ENCODE measurements around the gene ST3GAL6. TPM values are rescaled to one million over a fixed set of nuclear protein-coding genes. Genes with fewer than 3 reads are reported as not detected.

ST3GAL6 gene
- total RNA-seq, 1 donor from 2014 or later: 46.8 TPM

- H3K36me3 Mint-ChIP-seq (ENCODE audit: insufficient read depth): peaks cover 10% of the 10 kb centered on the region
- DNase-seq (ENCODE audit: low spot score, unreplicated experiment): no peak
- no peak overlapping the region for H3K4me3 Mint-ChIP-seq (ENCODE audit: low read depth)
- H3K27ac Mint-ChIP-seq: peak overlapping the region; percentile 64
- peaks cover 32% of the 10 kb centered on the region for H3K4me1 Mint-ChIP-seq (ENCODE audit: low read depth)
- H3K27me3 Mint-ChIP-seq: no peaks in the 10 kb centered on the region
- no peak for TF ChIP-seq CTCF (IDR thresholded peaks at IDR 0.05; ENCODE audit: unreplicated experiment)
- H3K9me3 Mint-ChIP-seq (ENCODE audit: low read depth): no peaks in the 10 kb centered on the region
These were observed 7.3 kb downstream of the ST3GAL6 start for GRCh38 chr3:98770261-98771039.

GRCh38 chr3:98772022-98772421 is 8.9 kb downstream of the ST3GAL6 start:
- Mint-ChIP-seq H3K4me3 (ENCODE audit: low read depth) (no peak overlapping the region), H3K27ac (no peak overlapping the region), H3K36me3 (ENCODE audit: insufficient read depth) (peaks cover 11% of the 10 kb centered on the region), H3K9me3 (ENCODE audit: low read depth) (no peaks in the 10 kb centered on the region), H3K27me3 (no peaks in the 10 kb centered on the region), H3K4me1 (ENCODE audit: low read depth) (peaks cover 40% of the 10 kb centered on the region)
- DNase-seq (ENCODE audit: low spot score, unreplicated experiment): no peak
- no peak for TF ChIP-seq CTCF (IDR thresholded peaks at IDR 0.05; ENCODE audit: unreplicated experiment)

DNA sequence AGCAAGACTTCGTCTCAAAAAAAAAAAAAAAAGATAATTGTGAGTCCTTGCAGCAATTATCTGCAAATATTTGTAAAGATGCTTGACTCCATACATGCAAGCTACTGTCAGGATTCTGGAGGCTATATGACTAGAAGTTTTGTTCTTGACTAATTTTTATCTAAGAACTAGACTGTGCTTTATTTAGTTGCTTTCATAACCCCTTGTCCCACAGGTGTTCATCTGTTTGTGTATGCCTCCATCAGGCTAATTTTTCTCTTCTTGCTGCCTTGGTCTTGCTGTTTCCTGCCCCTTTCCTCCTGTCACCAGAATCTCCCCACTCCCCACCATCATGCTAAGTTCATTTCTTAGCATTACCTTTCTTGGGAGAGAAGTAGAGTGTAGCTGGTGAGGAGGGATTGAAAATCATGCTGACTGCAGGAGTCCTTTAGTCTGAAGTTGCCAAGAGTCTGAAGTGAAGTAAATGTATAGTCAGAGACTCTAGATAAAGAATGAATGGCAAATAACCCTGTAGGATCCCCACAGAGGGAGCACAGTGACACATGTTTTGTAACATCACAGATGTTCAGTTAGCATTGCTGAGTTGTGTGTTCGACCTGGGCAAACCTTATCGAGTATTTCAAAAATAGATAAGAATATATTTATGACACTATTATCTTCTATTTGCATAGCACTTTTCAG is 12.5 kb downstream of the ST3GAL6 start:
- H3K27me3 Mint-ChIP-seq: no peaks in the 10 kb centered on the region
- no peak for DNase-seq (ENCODE audit: low spot score, unreplicated experiment)
- no peak for TF ChIP-seq CTCF (IDR thresholded peaks at IDR 0.05; ENCODE audit: unreplicated experiment)
- no peaks in the 10 kb centered on the region for H3K9me3 Mint-ChIP-seq (ENCODE audit: low read depth)
- peaks cover 59% of the 10 kb centered on the region for H3K4me1 Mint-ChIP-seq (ENCODE audit: low read depth)
- no peak overlapping the region for H3K4me3 Mint-ChIP-seq (ENCODE audit: low read depth)
- H3K27ac Mint-ChIP-seq: peak overlapping the region; percentile 42
- peaks cover 10% of the 10 kb centered on the region for H3K36me3 Mint-ChIP-seq (ENCODE audit: insufficient read depth)

DNA sequence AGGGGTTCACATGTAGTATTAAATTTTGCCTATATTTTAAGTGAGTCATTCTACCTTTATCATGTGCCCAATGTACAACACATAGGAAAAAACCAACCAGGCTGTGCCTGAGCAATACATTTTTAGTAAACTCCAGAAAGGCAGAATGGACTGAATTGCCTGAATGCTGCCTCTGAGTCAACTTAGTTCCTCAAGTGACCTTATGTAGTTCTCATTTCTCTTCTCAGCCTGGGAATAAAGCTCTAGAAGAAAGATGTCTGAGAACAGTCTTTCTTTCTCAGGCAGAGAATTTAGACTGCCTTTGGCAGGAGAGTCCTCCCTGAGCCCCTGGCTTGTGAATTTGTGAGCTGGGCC is 13.0 kb downstream of the ST3GAL6 start:
- H3K36me3 Mint-ChIP-seq (ENCODE audit: insufficient read depth): peaks cover 13% of the 10 kb centered on the region
- H3K27me3 Mint-ChIP-seq: no peaks in the 10 kb centered on the region
- no peak overlapping the region for H3K4me3 Mint-ChIP-seq (ENCODE audit: low read depth)
- DNase-seq (ENCODE audit: low spot score, unreplicated experiment): no peak
- H3K27ac Mint-ChIP-seq: peak overlapping the region; percentile 54
- peaks cover 53% of the 10 kb centered on the region for H3K4me1 Mint-ChIP-seq (ENCODE audit: low read depth)
- no peaks in the 10 kb centered on the region for H3K9me3 Mint-ChIP-seq (ENCODE audit: low read depth)
- no peak for TF ChIP-seq CTCF (IDR thresholded peaks at IDR 0.05; ENCODE audit: unreplicated experiment)

GRCh38 chr3:98777286-98777685 is 14.1 kb downstream of the ST3GAL6 start:
- Mint-ChIP-seq H3K4me1 (ENCODE audit: low read depth) (peaks cover 48% of the 10 kb centered on the region), H3K27me3 (no peaks in the 10 kb centered on the region), H3K36me3 (ENCODE audit: insufficient read depth) (peaks cover 13% of the 10 kb centered on the region), H3K9me3 (ENCODE audit: low read depth) (no peaks in the 10 kb centered on the region), H3K27ac (peak overlapping the region; percentile 93), H3K4me3 (ENCODE audit: low read depth) (no peak overlapping the region)
- DNase-seq (ENCODE audit: low spot score, unreplicated experiment): no peak
- no peak for TF ChIP-seq CTCF (IDR thresholded peaks at IDR 0.05; ENCODE audit: unreplicated experiment)
